Loucy (cell line): ENCODE data around the gene AMY2A.
"Not testable (repeated sequence)": the region's sequence is repeated elsewhere in the genome, so short reads cannot be mapped to it uniquely, and the experiment has no call there.

Experiments
- EZH2phosphoT487 ChIP-seq: fragments of 200-600 bp; IDR thresholded peaks from 2 replicates; pipeline ENCODE4 v1.6.1; 2018; ENCODE audit warnings: antibody characterized with exemption, mild to moderate bottlenecking, moderate library complexity, borderline replicate concordance
- TF ChIP-seq, protein P1 (sequence below): fragments of 200-600 bp; sonication (generic); conservative IDR thresholded peaks from 2 replicates; pipeline ENCODE4 v1.5.1; 2014; ENCODE audit warnings: mild to moderate bottlenecking, antibody characterized with exemption, low read length

DNA sequence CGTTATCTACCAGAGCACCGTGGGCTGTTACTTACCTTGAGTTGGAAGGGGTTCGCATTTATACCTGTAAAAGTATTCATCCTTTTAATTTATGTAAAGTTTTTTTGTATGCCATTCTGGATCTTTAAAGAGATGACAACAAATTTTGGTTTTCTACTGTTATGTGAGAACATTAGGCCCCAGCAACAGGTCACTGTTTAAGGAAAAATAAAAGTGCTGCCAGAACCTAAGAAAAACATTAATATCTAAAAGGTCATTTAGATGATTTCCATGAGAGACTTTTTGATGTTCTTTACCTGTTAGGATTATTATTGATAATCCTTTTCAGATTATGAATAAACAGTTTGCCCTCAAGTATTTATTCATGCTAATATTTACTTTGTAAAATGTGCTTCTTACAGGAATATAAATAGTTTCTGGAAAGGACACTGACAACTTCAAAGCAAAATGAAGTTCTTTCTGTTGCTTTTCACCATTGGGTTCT is at the start of gene AMY2A:
- TF ChIP-seq, protein P1, sequence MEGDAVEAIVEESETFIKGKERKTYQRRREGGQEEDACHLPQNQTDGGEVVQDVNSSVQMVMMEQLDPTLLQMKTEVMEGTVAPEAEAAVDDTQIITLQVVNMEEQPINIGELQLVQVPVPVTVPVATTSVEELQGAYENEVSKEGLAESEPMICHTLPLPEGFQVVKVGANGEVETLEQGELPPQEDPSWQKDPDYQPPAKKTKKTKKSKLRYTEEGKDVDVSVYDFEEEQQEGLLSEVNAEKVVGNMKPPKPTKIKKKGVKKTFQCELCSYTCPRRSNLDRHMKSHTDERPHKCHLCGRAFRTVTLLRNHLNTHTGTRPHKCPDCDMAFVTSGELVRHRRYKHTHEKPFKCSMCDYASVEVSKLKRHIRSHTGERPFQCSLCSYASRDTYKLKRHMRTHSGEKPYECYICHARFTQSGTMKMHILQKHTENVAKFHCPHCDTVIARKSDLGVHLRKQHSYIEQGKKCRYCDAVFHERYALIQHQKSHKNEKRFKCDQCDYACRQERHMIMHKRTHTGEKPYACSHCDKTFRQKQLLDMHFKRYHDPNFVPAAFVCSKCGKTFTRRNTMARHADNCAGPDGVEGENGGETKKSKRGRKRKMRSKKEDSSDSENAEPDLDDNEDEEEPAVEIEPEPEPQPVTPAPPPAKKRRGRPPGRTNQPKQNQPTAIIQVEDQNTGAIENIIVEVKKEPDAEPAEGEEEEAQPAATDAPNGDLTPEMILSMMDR = not testable (repeated sequence)
- not testable (repeated sequence) for TF ChIP-seq EZH2phosphoT487
